Esophagus squamous epithelium (tissue), 4 donors: ENCODE measurements around the gene ERLIN1.

Experiments
- POLR2A ChIP-seq, 4 donors: fragments of 450-650 bp; IDR thresholded peaks; one replicate each; pipeline ENCODE4 v1.6.1; 2017; ENCODE audit warnings: antibody characterized with exemption in 4 of 4, mild to moderate bottlenecking in 4 of 4, moderate library complexity in 3 of 4
- TF ChIP-seq, protein P1 (sequence below), 6 experiments: fragments of 450-650 bp in 4 of 6; fragments of 200-600 bp in 2 of 6; sonication (generic) in 2 of 6; IDR thresholded peaks; one replicate each; pipeline ENCODE4 v1.5.1; 2016 to 2019; ENCODE audit warnings: antibody characterized with exemption in 6 of 6, mild to moderate bottlenecking in 4 of 6, moderate library complexity in 4 of 6

DNA sequence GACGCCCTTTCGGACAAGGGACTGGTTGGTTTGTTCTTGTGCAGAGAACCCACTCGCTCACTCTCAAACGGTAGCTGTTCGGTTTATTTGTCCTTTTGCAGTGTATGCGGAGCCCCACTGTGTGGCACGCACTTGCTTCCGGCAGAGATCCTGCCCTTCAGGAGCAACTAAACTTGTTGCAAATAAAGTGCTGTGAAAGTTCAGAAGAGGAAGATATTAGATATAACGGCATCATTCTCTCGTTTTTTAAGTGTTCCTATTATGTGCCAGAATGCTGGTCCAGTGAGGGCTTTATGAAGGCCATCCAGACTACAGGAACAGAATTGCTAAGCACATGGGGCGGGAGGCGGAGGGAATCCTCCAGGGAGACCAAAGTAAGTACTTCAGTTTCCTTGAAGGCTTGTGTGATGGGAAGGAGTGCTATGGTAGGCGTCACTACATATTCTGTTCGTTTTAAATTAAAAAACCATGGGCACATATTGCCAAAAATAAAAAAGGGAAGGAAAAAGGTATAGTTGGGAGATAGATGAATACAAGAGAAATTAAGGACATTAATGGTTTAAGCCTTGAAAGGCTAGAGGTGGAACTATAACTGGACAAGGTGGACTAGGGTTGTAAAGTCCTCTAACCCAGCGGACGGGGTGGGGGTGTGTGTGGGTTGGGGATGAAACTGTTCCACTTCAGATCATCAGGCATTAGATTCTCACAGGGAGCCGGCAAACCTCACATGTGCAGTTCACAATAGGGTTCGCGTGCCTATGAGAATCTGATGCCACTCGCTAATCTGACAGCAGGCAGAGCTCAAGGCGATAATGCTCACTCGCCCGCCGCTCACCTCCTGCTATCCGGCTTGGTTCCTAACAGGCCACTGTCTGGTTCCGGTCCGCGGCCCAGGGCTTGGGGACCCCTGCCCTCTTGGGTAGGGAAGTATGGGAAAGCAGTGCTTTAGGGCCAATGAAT is 704 bp upstream of the ERLIN1 start:
- TF ChIP-seq, protein P1, sequence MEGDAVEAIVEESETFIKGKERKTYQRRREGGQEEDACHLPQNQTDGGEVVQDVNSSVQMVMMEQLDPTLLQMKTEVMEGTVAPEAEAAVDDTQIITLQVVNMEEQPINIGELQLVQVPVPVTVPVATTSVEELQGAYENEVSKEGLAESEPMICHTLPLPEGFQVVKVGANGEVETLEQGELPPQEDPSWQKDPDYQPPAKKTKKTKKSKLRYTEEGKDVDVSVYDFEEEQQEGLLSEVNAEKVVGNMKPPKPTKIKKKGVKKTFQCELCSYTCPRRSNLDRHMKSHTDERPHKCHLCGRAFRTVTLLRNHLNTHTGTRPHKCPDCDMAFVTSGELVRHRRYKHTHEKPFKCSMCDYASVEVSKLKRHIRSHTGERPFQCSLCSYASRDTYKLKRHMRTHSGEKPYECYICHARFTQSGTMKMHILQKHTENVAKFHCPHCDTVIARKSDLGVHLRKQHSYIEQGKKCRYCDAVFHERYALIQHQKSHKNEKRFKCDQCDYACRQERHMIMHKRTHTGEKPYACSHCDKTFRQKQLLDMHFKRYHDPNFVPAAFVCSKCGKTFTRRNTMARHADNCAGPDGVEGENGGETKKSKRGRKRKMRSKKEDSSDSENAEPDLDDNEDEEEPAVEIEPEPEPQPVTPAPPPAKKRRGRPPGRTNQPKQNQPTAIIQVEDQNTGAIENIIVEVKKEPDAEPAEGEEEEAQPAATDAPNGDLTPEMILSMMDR (IDR thresholded peaks at IDR 0.05): no peak
- no peak for TF ChIP-seq POLR2A (IDR thresholded peaks at IDR 0.05)
